Endothelial cell of umbilical vein (primary cell): ENCODE data around the gene TIAM1. TPM values are rescaled to one million over a fixed set of nuclear protein-coding genes. Genes with fewer than 3 reads are reported as not detected.

ENCODE experiments used
- BruUV-seq: library from RNA; stranded (reverse); fragments of 400-500 nt; replicated peaks from 2 replicates; lab custom pipeline; 2021; lab: Mats Ljungman, UMichigan
- CTCF ChIA-PET: fragments of 300-600, 350-600 bp; sonication (Branson Sonifier 250); formaldehyde crosslinking; loops from one replicate; lab custom pipeline; 2021; ENCODE audit warnings: antibody characterized with exemption, inconsistent platforms; lab: Charles Lee
- POLR2A ChIA-PET: fragments of 300-600, 350-600 bp; sonication (Branson Sonifier 250); formaldehyde crosslinking; loops from one replicate; lab custom pipeline; 2021; ENCODE audit warnings: antibody characterized with exemption, inconsistent platforms; lab: Charles Lee
- DNase-seq: peaks from one replicate; pipeline ENCODE4 v3.0.0-alpha.2; 2011; ENCODE audit warnings: low read depth, low spot score
- FAIRE-seq: peaks from 2 replicates; lab custom pipeline; 2011; peaks lifted over from hg19 to GRCh38; lab: Jason Lieb, UNC
- H2AFZ ChIP-seq: 2 replicates; pipeline ENCODE4 v1.6.0; 2012; ENCODE audit warnings: low read depth, low read length, control low read depth, inconsistent platforms
- H3K27ac ChIP-seq: 2 replicates; pipeline ENCODE4 v1.5.1; 2011; ENCODE audit warnings: low read depth, mild to moderate bottlenecking, control low read depth, low read length, moderate library complexity; ENCODE audit not compliant: insufficient read depth
- H3K27me3 ChIP-seq, 2 experiments: 2 replicates each; pipeline versions ENCODE4 v1.6.0 to v1.6.1; 2011; ENCODE audit warnings: low read length in 2 of 2, mixed read lengths in 1 of 2; ENCODE audit not compliant: control insufficient read depth in 2 of 2, insufficient read depth in 2 of 2
- H3K36me3 ChIP-seq, 2 experiments: 2 replicates in 1 of 2; 3 replicates in 1 of 2; pipeline ENCODE4 v1.5.1; 2011; ENCODE audit warnings: low read length in 2 of 2, mild to moderate bottlenecking in 1 of 2, moderate library complexity in 1 of 2; ENCODE audit not compliant: control insufficient read depth in 2 of 2, insufficient read depth in 2 of 2; ENCODE audit errors: extremely low read depth in 1 of 2
- H3K4me1 ChIP-seq: 3 replicates; pipeline ENCODE4 v1.5.1; 2011; ENCODE audit warnings: mild to moderate bottlenecking, low read length; ENCODE audit not compliant: control insufficient read depth, insufficient read depth; ENCODE audit errors: extremely low read depth
- H3K4me2 ChIP-seq: 2 replicates; pipeline ENCODE4 v1.6.1; 2011; ENCODE audit warnings: low read length, control low read depth, mixed read lengths; ENCODE audit not compliant: insufficient read depth
- H3K4me3 ChIP-seq, 3 experiments: fragments of 200-600 bp in 1 of 3; sonication (generic), shearing (Covaris generic) in 1 of 3; replicated peaks in 1 of 3; 2 replicates each; pipeline ENCODE4 v1.5.1; 2011 to 2016; ENCODE audit warnings: control low read depth in 3 of 3, low read length in 3 of 3, mild to moderate bottlenecking in 2 of 3, inconsistent platforms in 1 of 3, low read depth in 1 of 3, moderate library complexity in 1 of 3; ENCODE audit not compliant: insufficient read depth in 1 of 3
- H3K79me2 ChIP-seq: 2 replicates; pipeline ENCODE4 v1.6.0; 2012; ENCODE audit warnings: low read length, inconsistent platforms; ENCODE audit not compliant: control insufficient read depth, insufficient read depth
- H3K9ac ChIP-seq: replicated peaks from 2 replicates; pipeline ENCODE3; 2011; ENCODE audit warnings: low read length, control low read depth; ENCODE audit not compliant: insufficient read depth; ENCODE audit errors: extremely low read depth
- H3K9me1 ChIP-seq: replicated peaks from 3 replicates; pipeline ENCODE4 v1.6.0; 2011; ENCODE audit warnings: mild to moderate bottlenecking, low read length; ENCODE audit not compliant: control insufficient read depth, insufficient read depth; ENCODE audit errors: extremely low read depth
- H3K9me3 ChIP-seq: replicated peaks from 2 replicates; pipeline ENCODE4 v1.5.1; 2012; ENCODE audit warnings: low read length, inconsistent platforms; ENCODE audit not compliant: control insufficient read depth, insufficient read depth
- H4K20me1 ChIP-seq: replicated peaks from 2 replicates; pipeline ENCODE3; 2011; ENCODE audit warnings: mild to moderate bottlenecking, low read length; ENCODE audit not compliant: control insufficient read depth, insufficient read depth; ENCODE audit errors: extremely low read depth
- CTCF ChIP-seq, 2 donors: IDR thresholded peaks; 1 replicate in 1 of 2; 2 replicates in 1 of 2; pipeline ENCODE4 v1.5.1; 2011; ENCODE audit warnings: low read length in 2 of 2, mild to moderate bottlenecking in 2 of 2, moderate library complexity in 2 of 2, control low read depth in 1 of 2, inconsistent platforms in 1 of 2, low read depth in 1 of 2; ENCODE audit not compliant: insufficient read depth in 1 of 2; ENCODE audit errors: extremely low read depth in 1 of 2
- EZH2 ChIP-seq: IDR thresholded peaks from 2 replicates; pipeline ENCODE4 v1.6.1; 2012; ENCODE audit warnings: borderline replicate concordance, low read depth, mild to moderate bottlenecking, moderate library complexity, low read length, inconsistent platforms; ENCODE audit not compliant: severe bottlenecking
- FOS ChIP-seq: IDR thresholded peaks from 2 replicates; pipeline ENCODE4 v1.6.1; 2011; ENCODE audit warnings: mild to moderate bottlenecking, low read length, moderate library complexity, borderline replicate concordance; ENCODE audit not compliant: insufficient read depth
- GATA2 ChIP-seq: IDR thresholded peaks from 2 replicates; pipeline ENCODE4 v1.7.0; 2011; ENCODE audit warnings: low read depth, mild to moderate bottlenecking, moderate library complexity, mixed read lengths, low read length; ENCODE audit not compliant: insufficient read length, insufficient read depth
- JUN ChIP-seq: IDR thresholded peaks from 2 replicates; pipeline ENCODE4 v1.6.1; 2011; ENCODE audit warnings: borderline replicate concordance, low read depth; ENCODE audit not compliant: insufficient read length, insufficient read depth
- MAX ChIP-seq: IDR thresholded peaks from 2 replicates; pipeline ENCODE4 v1.6.1; 2011; ENCODE audit not compliant: insufficient read depth, insufficient read length
- MYC ChIP-seq: IDR thresholded peaks from one replicate; pipeline ENCODE4 v1.6.1; 2011; ENCODE audit warnings: mild to moderate bottlenecking, low read depth, low read length
- POLR2A ChIP-seq: IDR thresholded peaks from 2 replicates; pipeline ENCODE4 v1.6.1; 2012; ENCODE audit warnings: low read depth, mild to moderate bottlenecking, control low read depth, low read length
- POLR2AphosphoS5 ChIP-seq: IDR thresholded peaks from 2 replicates; pipeline ENCODE4 v1.6.1; 2012; ENCODE audit warnings: low read depth, mild to moderate bottlenecking, control low read depth, low read length, moderate library complexity; ENCODE audit not compliant: insufficient read depth
- dilution Hi-C: fragments of 300-500 bp; cut with MboI; formaldehyde crosslinking; loops from one replicate; pipeline ENCODE4 v1.15.0; 2019; ENCODE audit warnings: low sequenced_read_pairs; ENCODE audit not compliant: extremely low pct_ligation_motif_present
- intact Hi-C: fragments of 100-400 bp; cut with micrococcal nuclease; formaldehyde crosslinking; loops from one replicate; pipeline ENCODE4 v1.10.0; 2022
- polyA plus RNA-seq, 4 experiments: library from polyadenylated mRNA; depleted of rRNA in 3 of 4; stranded (reverse) in 3 of 4; unstranded in 1 of 4; fragments of >200 nt; gene quantifications; 2 replicates each; pipeline versions ENCODE4 v1.2.1 to v1.2.3, GENCODE V29; 2011 to 2012; ENCODE audit warnings: missing spikeins in 1 of 4
- total RNA-seq: library from RNA; stranded (reverse); gene quantifications from 2 replicates; pipeline ENCODE4 v1.2.3, GENCODE V29; 2021

The TIAM1 gene
- total and polyA plus RNA-seq, 2 donors (not counting 3 experiments of a cell fraction or from before 2014, with no cell fraction given) = 0.21 to 0.86 TPM

- Histone ChIP-seq H3K4me1 (no peaks in the 10 kb centered on the region), H3K27ac (no peak overlapping the region), H3K27me3 (no peaks in the 10 kb centered on the region), H3K9me1 (no peaks in the 10 kb centered on the region), H3K9ac (no peak overlapping the region), H3K9me3 (no peaks in the 10 kb centered on the region), H2AFZ (no peak overlapping the region), H3K4me3 (no peak overlapping the region), H4K20me1 (no peaks in the 10 kb centered on the region), H3K36me3 (no peaks in the 10 kb centered on the region), H3K79me2 (no peaks in the 10 kb centered on the region), H3K4me2 (no peak overlapping the region)
- CTCF ChIA-PET = interaction anchor here (3.0 kb wide), 1 partner anchor 386 kb away, joined by 14 read pairs; no protein-coding TSS in a partner anchor
- no TSS peak for BruUV-seq
- DNase-seq (no peak), FAIRE-seq (no peak)
- dilution Hi-C loops (no loop called here), intact Hi-C loops (no loop called here)
- TF ChIP-seq JUN = no peak
- no peak for TF ChIP-seq MAX
- no peak for TF ChIP-seq MYC
- no peak for TF ChIP-seq POLR2A
- no peak for TF ChIP-seq EZH2
- no peak for TF ChIP-seq POLR2AphosphoS5
- TF ChIP-seq FOS = no peak
- no peak for TF ChIP-seq GATA2
- TF ChIP-seq CTCF (IDR thresholded peaks at IDR 0.05; ENCODE audit: extremely low read depth in 1 of 2, insufficient read depth in 1 of 2, low read depth in 1 of 2, low read length in 2 of 2) = no peak
- POLR2A ChIA-PET = no interaction called here
These were observed 149.4 kb downstream of the TIAM1 start for GRCh38 chr21:31194510-31195293.
